ENCODE data around the gene GPR137.
"Not testable (repeated sequence)": the region's sequence is repeated elsewhere in the genome, so short reads cannot be mapped to it uniquely, and the experiment has no call there.

Gene GPR137

DNA sequence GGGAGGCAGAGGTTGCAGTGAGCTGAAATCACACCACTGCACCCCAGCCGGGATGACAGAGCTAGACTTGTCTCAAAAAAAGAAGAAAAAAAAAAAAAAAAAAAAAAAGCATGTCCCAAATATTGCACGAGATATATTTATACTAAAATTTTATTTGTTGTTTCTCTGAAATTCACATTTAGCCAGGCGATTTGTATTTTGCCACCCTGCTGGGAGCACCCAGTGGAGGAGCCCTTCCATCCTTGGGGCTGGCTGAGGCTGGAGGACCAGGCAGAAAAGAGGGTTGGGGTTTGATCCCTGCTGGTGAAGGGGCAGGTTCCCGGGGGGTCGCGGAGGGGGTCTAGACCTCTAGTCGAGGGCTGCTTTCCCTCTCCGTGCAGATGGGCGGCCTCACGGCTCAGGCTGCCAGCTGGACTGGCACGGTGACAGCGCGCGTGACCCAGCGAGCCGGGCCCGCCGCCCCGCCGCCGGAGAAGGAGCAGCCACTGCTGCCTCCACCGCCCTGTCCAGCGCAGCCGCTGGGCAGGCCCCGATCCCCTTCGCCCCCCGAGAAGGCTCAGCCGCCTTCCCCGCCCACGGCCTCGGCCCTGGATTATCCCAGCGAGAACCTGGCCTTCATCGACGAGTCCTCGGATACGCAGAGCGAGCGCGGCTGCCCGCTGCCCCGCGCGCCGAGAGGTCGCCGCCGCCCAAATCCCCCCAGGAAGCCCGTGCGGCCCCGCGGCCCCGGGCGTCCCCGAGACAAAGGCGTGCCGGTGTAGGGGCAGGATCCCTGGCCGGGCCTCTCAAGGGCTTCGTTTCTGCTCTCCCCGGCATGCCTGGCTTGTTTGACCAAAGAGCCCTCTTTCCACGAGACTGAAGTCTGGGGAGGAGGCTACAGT is 13.6 kb downstream of the GPR137 start:
- no peak for DNase-seq (ENCODE audit: insufficient read length, low spot score)
- no peak for FAIRE-seq

DNA sequence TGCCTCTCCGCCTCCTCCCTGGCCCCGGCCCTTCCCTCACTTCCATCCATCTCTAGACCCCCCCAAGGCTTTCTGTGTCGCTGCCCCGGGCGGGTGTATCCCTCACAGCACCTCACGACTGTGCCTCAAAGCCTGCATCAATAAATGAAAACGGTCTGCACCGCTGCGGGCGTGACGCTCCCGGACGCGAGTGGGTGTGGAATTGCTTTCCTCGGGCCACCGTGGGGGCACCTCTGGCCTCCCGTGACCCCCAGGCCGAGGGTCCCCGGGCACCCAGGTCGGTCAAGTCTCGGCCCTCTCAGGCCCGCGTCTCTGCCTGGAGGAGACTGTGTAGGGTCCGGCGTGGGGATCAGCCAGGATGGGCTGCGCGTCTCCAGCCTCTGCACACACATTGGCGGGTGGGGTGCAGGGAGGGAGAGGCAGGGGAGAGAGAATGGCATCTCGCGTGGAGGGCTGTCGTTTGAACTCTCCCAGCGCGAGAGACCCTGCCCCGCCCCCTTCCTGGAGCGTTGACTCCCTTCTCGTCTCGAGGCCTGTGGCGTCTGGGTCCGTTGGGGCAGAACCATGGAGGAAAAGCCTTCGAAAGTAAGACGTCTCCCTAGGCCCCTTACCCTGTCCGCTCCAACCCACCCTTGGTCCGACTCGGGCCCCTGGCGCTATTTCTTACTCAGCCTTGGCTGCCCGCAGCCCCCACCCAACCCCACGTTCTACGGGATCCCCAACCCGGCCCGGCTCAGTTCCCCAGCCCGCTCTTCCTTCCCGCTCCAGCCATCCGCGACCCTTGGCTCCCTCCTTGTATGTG is 14.4 kb downstream of the GPR137 start, which contains the start of gene CATSPERZ:
CATSPERZ (plus strand) TSS at position 512 of the 802 bp plus-strand sequence; CDS start at position 565, 53 bp downstream.
- FAIRE-seq (no peak), DNase-seq (ENCODE audit: insufficient read length, low spot score) (no peak)

DNA sequence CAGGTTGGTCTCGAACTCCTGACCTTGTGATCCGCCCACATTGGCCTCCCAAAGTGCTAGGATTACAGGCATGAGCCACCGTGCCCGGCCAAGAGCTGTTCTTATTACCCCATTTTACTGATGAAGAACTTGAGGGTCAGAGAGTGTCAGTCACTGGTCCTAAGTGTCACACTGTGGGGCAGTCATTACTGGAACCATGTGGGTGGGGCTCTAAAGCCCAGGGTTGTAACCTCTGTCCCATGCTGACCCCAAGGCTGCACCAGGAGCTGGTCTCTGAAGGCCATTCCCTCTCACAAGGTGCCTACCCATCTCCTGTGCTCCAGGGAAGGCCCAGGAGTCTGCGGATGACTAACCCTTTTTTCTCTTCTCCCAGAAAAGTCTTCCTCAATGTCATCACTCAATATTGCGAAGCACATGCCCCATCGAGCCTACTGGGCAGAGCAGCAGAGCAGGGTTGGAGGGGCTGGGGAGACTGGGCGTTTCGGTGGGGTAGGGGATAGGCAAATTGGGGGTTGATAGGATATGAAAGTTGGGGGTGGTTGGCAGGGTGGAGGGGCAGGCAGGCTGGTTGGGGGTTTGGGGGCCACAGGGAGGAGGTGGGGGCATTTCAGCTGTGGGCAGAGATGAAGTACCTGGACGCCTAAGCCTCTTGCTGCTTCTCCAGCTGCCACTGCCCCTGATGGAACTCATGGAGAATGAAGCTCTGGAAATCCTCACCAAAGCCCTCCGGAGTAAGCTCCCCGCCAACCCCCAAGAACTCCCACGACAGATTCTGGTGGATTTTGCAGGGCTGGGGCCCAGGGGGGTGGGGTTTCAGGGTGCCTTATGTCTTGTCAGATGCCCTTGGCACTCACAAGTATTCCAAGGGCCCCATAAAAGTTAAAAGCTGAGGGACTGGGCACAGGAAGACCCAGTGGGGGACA is 17.7 kb downstream of the GPR137 start:
- no peak for FAIRE-seq
- no peak for DNase-seq (ENCODE audit: insufficient read length, low spot score)

DNA sequence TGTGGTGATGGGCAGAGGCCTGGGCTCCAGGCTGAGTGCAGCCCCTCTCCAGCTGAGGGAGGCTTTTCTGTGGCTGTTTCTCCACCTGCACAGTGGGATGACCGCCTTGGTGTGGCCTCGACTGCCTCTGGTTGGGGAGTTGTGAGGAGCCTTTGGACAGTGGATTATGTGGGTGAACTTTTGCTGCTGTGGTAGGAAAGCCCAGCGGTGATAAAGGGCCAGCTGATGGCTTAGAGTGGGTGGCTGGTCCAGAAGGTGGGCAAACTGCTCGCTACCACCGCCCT is 18.3 kb downstream of the GPR137 start:
- DNase-seq (ENCODE audit: insufficient read length, low spot score) (no peak), FAIRE-seq (no peak)

DNA sequence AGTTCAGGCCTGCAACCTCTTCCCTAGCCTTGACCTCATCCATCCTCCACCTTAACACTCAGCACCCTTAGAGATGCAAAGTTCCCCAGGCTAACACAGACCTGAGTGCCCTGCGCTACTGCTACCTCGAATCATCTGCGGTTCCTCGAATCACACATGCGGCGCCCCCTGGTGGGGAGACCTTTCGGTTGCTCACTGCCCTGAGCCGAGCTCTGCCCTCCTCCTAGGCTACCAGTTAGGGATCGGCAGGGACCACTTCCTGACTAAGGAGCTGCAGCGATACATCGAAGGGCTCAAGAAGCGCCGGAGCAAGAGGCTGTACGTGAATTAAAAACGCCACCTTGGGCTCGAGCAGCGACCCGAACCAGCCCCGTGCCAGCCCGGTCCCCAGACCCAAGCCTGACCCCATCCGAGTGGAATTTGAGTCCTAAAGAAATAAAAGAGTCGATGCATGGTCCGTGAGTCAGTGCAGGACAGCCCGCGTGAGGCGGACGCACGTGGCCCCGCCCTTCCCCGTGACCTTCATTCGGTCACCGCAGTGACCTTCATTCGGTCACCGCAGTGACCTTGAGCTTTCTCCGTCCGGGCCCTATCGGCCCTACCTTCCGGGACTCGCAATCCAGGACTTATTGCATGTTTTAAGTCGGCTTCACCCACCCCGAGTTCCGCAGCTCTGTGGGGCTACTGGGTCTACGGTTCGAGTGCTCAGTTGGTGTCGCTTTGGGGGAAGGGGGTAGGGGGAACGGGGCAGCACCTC is 18.8 kb downstream of the GPR137 start:
- FAIRE-seq: no peak
- peak; percentile 93 for DNase-seq (ENCODE audit: insufficient read length, low spot score)

DNA sequence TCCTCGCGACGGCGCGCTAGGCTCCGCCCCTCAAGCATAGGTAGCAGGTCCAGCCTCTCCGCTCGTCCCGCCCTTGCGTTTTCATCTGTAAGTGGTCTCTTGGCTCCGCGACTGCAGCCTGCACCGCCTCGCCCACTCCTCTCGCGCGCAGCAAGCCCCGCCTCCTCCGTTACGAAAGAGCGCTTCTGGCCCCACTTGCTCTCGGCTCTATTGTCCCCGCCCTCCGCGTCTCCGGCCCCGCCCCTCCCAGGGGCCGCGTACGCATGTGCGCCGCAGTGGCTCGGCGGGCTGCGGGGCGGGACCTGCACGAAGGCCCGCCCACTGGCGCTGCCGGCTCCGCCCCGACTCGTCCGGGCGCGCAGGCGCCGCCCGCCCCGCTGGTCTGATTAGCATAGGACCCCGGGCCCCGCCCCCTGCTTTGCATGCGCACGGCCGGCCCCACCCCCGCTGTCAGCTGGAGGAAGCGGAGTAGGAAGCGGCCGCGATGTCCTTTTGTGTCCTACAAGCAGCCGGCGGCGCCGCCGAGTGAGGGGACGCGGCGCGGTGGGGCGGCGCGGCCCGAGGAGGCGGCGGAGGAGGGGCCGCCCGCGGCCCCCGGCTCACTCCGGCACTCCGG is 19.5 kb downstream of the GPR137 start, which contains the start of gene ESRRA:
ESRRA (plus strand) TSS at position 450 of the 616 bp plus-strand sequence. CDS start 1,656 bp downstream, outside the sequence.
- DNase-seq (ENCODE audit: insufficient read length, low spot score) (peak; percentile 97), FAIRE-seq (peak; percentile 96)

DNA sequence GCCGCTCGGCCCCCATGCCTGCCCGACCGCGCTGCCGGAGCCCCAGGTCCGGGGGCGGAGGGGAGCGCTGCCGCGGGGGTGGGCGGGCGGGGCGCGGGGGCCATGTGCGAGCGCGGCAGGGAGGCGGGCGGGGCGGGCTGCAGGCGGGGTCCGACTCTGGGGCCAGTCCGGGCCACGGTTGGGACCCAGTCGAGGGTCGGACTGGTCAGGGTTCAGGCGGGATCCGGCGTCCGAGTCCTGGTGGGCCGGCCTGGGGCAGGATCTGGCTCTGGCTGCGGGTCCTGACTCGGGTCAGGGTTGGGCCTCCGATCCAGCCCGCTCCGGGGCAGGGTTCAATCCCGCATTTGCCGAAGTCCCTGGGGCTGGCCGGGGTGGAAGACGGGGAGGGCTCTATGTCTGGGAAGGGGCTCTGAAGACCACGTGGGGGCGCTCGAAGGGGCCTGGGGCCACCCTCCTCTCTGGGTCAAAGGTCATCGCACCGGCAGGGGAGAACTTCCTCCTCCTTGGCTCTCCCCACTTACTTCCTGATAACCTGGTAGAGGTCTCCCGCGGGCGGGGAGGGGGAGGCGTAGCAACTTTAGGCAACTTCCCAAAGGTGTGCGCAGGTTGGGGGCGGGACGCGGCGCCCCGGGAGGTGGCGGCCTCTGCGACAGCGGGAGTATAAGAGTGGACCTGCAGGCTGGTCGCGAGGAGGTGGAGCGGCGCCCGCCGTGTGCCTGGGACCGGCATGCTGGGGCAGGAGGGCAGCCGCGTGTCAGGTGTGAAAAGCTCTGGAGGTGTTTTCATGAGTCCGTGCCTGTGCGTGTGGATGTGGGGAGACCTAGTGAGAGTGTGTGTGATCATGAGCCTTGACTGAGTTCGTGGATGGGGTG is 20.3 kb downstream of the GPR137 start:
- DNase-seq (ENCODE audit: insufficient read length, low spot score) (no peak), FAIRE-seq (peak; percentile 88)

DNA sequence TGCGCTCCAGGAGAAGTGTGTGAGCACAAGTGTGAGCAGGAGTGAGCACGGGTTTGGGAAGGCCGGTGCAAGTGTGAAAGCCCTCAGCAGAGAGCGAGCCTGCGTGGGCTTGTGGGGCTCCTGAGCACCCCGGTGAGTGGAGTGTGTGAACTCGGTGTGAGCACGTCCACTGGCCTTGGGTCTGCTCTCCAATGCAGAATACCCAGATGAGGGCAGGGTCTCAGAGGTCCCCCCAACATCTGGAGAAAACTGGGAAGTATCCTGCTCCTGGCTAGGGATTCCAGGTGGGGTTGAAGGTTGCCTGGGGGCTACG is 20.9 kb downstream of the GPR137 start:
- FAIRE-seq: no peak
- no peak for DNase-seq (ENCODE audit: insufficient read length, low spot score)

DNA sequence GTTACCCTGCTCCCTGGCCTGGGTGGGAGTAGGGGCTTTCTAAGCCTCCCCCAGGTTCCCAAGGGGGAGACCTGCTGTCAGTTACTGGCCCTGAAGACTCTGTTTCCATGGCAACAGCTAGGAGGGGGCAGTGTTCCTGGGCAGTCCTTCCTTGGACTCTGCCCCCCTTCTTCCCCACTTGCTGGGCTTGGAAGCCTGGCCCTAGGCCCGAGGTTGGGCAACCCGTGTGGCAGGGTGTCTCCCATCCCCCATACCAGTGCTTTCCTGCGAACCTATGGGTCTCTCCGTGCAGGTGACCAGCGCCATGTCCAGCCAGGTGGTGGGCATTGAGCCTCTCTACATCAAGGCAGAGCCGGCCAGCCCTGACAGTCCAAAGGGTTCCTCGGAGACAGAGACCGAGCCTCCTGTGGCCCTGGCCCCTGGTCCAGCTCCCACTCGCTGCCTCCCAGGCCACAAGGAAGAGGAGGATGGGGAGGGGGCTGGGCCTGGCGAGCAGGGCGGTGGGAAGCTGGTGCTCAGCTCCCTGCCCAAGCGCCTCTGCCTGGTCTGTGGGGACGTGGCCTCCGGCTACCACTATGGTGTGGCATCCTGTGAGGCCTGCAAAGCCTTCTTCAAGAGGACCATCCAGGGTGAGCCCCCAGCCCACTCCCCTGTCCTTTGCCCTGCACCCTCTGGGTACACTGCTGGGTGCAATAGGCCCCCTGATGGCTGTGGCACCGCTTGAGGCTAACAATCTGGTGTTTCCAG is 21.4 kb downstream of the GPR137 start:
- DNase-seq (ENCODE audit: insufficient read length, low spot score) (no peak), FAIRE-seq (no peak)

DNA sequence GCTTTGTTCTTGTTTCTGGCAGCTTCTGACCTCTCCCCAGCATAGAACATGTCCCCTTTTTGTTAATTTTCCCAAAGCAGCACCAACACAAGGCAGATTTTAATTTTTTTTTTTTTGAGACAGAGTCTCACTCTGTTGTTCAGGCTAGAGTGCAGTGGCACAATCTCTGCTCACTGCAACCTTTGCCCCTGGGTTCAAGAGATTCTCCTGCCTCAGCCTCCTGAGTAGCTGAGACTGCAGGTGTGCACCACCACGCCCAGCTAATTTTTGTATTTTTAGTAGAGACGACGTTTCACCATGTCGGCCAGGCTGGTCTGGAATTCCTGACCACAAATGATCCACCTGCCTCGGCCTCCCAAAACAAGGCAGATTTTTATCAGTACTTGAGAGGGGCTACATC is 22.1 kb downstream of the GPR137 start:
- FAIRE-seq: not testable (repeated sequence)

DNA sequence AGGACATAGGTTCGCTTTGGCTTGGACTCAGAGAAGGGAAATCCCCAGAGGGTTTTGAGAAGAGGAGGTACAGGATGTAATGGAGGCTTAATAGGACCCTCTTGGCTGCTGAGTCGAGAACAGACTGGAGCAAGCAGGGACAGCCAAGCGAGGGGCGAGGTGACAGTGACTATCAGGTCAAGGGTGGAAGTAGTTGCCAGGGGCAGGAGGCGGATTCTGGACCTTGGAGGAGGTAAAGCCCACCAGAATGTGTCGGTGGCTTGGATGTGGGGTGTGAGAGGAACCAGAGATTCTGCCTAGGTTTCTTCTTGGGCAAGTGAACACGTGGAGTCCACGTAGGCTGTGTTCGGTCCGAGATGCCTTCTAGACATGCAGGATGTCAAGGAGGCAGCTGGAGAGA is 27.3 kb downstream of the GPR137 start:
- no peak for DNase-seq (ENCODE audit: insufficient read length, low spot score)
- no peak for FAIRE-seq

More for the DNA sequence above, 22.1 kb downstream of the GPR137 start:
- not testable (repeated sequence) for DNase-seq (ENCODE audit: insufficient read length, low spot score)

DNA sequence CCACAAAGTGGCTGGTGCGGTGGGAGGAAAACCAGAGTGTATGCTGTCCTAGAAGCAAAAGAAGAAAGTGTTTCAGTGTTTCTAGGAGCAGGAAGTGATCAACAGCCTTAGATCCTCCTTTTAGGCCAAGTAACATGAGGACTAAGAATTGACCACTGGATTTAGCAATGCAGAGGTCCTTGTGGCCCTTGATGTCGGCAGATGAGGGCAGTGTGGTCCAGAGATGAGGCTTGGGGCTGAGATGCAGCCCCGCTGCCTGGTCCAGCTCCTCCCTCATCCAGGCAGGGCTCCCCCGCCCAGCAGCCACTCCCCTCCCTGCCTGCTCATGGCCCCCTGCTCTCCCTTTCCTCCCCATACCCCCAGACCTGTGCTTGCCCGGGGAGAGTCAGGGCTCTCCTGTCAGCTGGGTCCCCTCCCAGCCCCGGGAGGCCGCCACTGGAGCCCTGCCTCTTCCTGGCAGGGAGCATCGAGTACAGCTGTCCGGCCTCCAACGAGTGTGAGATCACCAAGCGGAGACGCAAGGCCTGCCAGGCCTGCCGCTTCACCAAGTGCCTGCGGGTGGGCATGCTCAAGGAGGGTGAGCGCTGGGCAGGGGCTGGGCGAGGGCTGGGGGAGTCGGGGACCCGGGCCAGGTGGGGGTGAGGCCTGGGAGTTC is 28.0 kb downstream of the GPR137 start:
- DNase-seq (ENCODE audit: insufficient read length, low spot score): no peak

DNA sequence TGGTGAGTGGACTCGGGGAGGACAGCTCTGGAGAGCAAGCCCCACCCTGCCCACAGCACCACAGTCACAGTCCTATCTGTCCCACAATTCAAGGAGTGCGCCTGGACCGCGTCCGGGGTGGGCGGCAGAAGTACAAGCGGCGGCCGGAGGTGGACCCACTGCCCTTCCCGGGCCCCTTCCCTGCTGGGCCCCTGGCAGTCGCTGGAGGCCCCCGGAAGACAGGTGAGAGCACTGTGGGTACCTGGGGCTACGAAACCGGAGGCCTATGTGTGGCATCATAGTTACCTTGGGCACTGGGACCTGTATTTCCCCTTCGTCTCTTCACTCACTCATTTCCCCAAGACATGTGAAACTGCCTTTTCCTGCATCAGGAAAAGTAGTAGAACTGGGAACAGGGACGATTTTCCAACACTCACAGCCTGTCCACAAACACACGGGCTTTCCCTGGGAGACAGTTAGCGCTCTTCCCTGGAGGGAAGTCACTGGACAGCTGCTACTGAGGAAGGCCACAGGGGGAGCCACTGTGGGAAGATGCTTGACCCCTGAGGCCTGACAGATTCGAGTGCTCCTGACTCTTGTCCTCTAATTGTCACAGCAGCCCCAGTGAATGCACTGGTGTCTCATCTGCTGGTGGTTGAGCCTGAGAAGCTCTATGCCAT is 28.6 kb downstream of the GPR137 start:
- DNase-seq (ENCODE audit: insufficient read length, low spot score): no peak
- FAIRE-seq: no peak

More for the DNA sequence above, 28.0 kb downstream of the GPR137 start:
- no peak for FAIRE-seq

DNA sequence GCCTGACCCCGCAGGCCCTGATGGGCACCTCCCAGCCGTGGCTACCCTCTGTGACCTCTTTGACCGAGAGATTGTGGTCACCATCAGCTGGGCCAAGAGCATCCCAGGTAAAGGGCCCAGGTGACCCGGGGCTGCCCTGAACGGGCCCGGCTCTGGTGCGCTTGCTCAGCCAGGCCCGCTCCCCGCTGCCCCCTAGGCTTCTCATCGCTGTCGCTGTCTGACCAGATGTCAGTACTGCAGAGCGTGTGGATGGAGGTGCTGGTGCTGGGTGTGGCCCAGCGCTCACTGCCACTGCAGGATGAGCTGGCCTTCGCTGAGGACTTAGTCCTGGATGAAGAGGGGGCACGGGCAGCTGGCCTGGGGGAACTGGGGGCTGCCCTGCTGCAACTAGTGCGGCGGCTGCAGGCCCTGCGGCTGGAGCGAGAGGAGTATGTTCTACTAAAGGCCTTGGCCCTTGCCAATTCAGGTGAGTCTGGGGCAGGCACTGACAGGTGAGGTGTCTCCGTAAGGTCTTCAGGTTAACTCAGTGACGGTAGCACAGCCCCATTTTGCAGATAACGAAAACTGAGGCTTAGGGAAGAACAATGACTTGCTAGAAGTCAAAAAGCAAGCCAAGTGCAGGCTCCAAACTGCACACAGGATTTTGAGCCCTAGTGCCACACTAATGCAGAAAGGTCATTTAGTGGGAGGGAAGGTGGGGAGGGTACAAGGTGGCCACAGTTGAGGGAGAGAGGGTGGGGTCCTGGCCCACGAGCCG is 29.3 kb downstream of the GPR137 start:
- no peak for FAIRE-seq
- DNase-seq (ENCODE audit: insufficient read length, low spot score): no peak

DNA sequence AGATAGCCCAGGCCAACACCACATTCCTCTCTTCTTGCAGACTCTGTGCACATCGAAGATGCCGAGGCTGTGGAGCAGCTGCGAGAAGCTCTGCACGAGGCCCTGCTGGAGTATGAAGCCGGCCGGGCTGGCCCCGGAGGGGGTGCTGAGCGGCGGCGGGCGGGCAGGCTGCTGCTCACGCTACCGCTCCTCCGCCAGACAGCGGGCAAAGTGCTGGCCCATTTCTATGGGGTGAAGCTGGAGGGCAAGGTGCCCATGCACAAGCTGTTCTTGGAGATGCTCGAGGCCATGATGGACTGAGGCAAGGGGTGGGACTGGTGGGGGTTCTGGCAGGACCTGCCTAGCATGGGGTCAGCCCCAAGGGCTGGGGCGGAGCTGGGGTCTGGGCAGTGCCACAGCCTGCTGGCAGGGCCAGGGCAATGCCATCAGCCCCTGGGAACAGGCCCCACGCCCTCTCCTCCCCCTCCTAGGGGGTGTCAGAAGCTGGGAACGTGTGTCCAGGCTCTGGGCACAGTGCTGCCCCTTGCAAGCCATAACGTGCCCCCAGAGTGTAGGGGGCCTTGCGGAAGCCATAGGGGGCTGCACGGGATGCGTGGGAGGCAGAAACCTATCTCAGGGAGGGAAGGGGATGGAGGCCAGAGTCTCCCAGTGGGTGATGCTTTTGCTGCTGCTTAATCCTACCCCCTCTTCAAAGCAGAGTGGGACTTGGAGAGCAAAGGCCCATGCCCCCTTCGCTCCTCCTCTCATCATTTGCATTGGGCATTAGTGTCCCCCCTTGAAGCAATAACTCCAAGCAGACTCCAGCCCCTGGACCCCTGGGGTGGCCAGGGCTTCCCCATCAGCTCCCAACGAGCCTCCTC is 30.2 kb downstream of the GPR137 start:
- not testable (repeated sequence) for DNase-seq (ENCODE audit: insufficient read length, low spot score); FAIRE-seq

Data from GM19239 (cell line).